RWPE1 (cell line): Measurements from ENCODE around the gene CEP43.

Experiments
- CTCF ChIA-PET: fragments of 350-600 bp; sonication (Branson Sonifier 250); formaldehyde crosslinking; extraction: SDS; loops from one replicate; lab custom pipeline; 2021; lab: Yijun Ruan, JAX
- POLR2A ChIA-PET: fragments of 400-600 bp; formaldehyde crosslinking; extraction: SDS; loops from one replicate; lab custom pipeline; 2020; ENCODE audit warnings: antibody characterized with exemption; ENCODE audit not compliant: low non-redundant PET; lab: Yijun Ruan, JAX
- DNase-seq: peaks from one replicate; pipeline ENCODE4 v3.0.0; 2012; ENCODE audit warnings: low spot score
- H3K27ac ChIP-seq: fragments of 450-650 bp; 2 replicates; pipeline ENCODE4 v1.5.1; 2017
- CTCF ChIP-seq: fragments of 450-650 bp; conservative IDR thresholded peaks from 2 replicates; pipeline ENCODE4 v1.5.1; 2017; ENCODE audit warnings: low read depth, mild to moderate bottlenecking

CEP43 gene

GRCh38 chr6:166972101-166972500 lies 27.1 kb upstream of the CEP43 start:
- DNase-seq: no peak
- no peak for TF ChIP-seq CTCF
- POLR2A ChIA-PET: no interaction called here
- CTCF ChIA-PET: no interaction called here
- no peak overlapping the region for H3K27ac ChIP-seq

- CTCF ChIA-PET: interaction anchor here (0.6 kb wide), 1 partner anchor 86 kb away, joined by 3 read pairs; no protein-coding TSS in a partner anchor
- H3K27ac ChIP-seq: no peak overlapping the region
- TF ChIP-seq CTCF: no peak
- no peak for DNase-seq
- POLR2A ChIA-PET: no interaction called here
These were observed 22.6 kb upstream of the CEP43 start for GRCh38 chr6:166976636-166977035.

GRCh38 chr6:166977621-166978525 lies 21.3 kb upstream of the CEP43 start:
- DNase-seq: no peak
- TF ChIP-seq CTCF: no peak
- ChIA-PET POLR2A (no interaction called here), CTCF (no interaction called here)
- no peak overlapping the region for H3K27ac ChIP-seq

- ChIA-PET POLR2A (no interaction called here), CTCF (interaction anchor here (2.1 kb wide), 1 partner anchor 9 kb away, joined by 11 read pairs; no protein-coding TSS in a partner anchor)
- no peak for DNase-seq
- TF ChIP-seq CTCF: no peak
- H3K27ac ChIP-seq: no peak overlapping the region
These were observed 18.5 kb upstream of the CEP43 start for GRCh38 chr6:166980738-166981137.

- CTCF ChIA-PET: interaction anchor here (0.9 to 4.0 kb wide), 2 partner anchors 36 to 212 kb away, joined by 3 to 33 read pairs; no protein-coding TSS in a partner anchor
- no peak for TF ChIP-seq CTCF
- POLR2A ChIA-PET: no interaction called here
- DNase-seq: no peak
- no peak overlapping the region for H3K27ac ChIP-seq
These were observed 11.7 kb upstream of the CEP43 start for GRCh38 chr6:166987448-166987847.

GRCh38 chr6:166987930-166988329 lies 11.3 kb upstream of the CEP43 start:
- POLR2A ChIA-PET: no interaction called here
- no peak overlapping the region for H3K27ac ChIP-seq
- no peak for TF ChIP-seq CTCF
- CTCF ChIA-PET: interaction anchor here (0.6 to 4.0 kb wide), 4 partner anchors 36 to 213 kb away, joined by 3 to 33 read pairs (median 3); no protein-coding TSS in a partner anchor
- DNase-seq: no peak
